HG03159 (cell line): Measurements from ENCODE around the gene OOEP.
A peak's percentile ranks its signal among the peaks of the same experiment; 100 is the strongest.
"Not testable (repeated sequence)": the region's sequence is repeated elsewhere in the genome, so short reads cannot be mapped to it uniquely, and the experiment has no call there.

Experiments used
- ATAC-seq: cut with Tn5 transposase; IDR thresholded peaks from one replicate; pipeline ENCODE4 v1.9.1; 2021; ENCODE audit warnings: mild to moderate bottlenecking, moderate library complexity; ENCODE audit not compliant: unreplicated experiment

Gene OOEP

DNA sequence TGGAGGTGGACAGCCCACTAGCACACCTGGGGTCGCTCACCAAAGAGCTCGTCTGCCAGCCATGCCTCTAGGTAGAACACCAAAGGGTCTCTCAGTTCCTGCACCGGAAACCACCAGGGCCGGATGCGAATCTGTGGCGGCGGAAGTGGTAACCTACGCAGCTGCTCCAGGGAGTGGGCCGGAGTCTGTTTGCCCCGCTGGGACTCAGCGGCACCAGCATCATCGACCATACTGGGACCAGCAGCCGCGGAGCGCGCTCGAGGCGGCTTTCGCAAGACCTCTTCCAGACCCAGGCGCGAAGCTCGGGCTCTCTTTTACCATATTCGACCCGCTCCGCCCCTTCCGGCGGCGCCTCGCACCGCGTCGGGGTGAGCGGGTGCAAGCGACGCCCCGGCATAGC lies at the start of gene OOEP:
OOEP (minus strand) TSS at position 335 of the 400 bp plus-strand sequence; CDS start at position 230, 105 bp downstream.
- no peak for ATAC-seq

DNA sequence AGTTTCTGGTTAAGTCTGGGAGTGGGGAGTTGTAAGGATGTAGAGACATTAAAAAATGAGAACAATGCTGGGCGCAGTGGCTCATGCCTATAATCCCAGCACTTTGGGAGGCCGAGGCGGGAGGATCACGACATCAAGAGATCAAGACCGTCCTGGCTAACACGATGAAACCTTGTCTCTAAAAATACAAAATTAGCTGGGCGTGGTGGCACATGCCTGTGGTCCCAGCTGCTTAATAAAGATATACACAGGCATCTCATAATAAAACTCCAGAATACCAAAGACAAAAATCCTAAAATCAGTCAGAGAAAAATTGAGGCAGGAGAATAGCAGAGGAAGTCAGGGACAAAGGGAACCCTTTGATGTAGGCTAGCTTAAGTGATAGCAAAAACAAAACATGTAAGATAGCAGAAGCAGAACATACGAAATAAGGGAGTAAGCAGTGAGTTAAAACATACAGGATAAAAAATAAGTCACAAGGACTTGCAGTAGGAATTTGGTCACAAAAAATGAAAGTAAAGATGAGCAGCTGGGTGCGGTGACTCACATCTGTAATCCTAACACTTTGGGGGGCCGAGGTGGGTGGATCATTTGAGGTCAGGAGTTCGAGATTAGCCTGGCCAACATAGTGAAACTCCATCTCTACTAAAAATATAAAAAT lies 48.5 kb upstream of the OOEP start:
- no peak for ATAC-seq

DNA sequence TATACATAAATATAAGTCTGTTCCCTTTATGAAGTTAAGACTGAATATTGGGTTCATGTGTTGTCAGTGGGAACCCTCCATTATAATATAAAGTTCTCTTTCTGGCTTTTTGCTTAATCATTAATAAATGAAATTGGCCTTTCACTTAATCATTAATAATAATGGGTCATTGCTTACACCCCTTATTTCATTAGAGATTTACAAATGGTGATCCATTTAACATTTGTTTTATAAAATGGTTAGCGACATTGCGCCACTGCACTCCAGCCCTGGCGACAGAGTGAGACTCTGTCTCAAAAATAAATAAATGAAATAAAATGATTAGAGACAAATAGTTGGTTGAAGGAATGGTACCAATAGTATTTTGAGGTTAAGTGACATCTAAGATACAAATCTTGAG lies 43.4 kb upstream of the OOEP start:
- no peak for ATAC-seq

DNA sequence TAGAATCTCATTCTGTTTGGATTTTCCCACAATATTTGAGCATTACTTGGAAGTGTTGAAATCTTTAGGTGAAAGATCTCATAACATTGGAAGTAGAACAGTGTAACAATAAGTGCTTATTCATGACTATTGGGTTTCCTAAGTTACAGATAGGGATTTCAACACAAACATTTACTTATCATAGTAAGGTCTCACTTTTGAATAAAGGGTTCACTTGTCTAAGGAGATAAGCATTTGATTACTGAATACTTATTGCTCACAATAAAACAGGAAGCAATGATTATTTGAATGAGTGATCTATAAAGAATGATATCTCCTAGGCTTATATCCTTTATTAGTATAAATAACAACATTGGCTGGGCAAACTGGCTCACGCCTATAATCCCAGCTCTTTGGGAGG lies 39.7 kb upstream of the OOEP start:
- ATAC-seq: no peak

DNA sequence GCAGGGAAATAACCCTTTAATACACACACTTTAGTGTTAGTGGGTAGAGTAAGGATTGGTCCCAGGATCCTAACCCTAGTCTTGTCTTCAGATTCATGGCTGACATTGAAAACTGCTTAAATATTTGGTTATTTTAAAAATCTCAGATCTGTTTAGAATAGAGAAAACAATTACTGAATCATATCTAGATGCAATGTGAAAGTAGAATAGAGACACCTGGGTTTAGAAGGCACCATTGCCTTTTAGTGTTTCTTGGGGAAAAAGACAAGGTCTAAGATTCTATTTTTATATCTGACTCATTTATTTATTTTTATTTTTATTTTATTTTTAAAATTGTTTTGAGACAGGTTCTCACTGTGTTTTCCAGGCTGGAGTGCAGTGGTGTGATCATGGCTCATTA lies 31.0 kb upstream of the OOEP start:
- no peak for ATAC-seq

DNA sequence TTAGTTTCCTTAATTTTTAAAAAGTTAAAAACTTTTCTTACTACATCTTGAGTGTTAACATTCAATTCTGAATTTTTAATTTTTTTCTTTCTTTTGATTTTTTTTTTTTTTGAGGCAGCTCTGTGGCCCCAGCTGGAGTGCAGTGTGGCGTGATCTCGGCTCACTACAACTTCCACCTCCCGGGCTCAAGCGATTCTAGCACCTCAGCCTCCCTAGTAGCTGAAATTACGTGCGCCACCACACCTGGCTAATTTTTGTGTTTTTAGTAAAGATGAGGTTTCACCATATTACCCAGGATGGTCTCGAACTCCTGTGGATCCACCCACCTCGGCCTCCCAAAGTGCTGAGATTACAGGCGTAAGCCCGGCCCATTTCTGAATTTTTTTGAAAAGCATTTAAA lies 26.2 kb upstream of the OOEP start:
- ATAC-seq: no peak

DNA sequence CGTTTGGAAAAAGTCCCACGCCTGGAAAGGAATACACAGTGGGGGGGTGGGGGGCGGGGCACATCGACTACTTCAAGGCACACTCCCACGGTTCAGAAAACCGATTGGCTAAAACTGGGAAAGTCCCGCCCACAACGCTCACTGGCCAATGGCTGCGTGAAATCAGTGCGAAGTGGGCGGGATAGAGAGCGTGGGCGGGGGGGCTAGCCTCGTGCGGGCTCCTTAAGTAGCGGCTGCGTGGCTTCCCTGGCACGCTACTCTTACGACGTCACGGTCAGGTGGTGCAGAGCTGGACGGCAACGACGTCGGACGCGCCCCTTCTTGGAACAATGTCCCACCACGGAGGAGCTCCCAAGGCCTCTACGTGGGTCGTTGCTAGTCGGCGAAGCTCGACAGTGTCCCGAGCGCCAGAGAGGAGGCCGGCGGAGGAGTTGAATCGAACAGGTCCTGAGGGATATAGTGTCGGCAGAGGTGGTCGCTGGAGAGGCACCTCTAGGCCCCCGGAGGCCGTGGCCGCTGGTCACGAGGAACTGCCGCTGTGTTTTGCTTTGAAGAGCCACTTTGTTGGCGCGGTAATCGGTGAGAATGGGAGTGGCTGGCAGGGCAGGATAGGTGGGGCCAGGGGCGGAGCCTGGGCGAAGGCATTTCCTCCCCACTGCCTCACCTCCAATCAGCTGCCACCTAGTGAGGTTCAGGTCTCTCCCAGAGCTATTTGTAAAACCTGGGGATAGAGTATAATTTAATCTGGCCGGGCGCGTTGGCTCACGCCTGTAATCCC lies 25.1 kb upstream of the OOEP start, which contains the start of gene DDX43:
DDX43 (plus strand) TSS at position 252 of the 778 bp plus-strand sequence; CDS start at position 330, 78 bp downstream.
- ATAC-seq: no peak

DNA sequence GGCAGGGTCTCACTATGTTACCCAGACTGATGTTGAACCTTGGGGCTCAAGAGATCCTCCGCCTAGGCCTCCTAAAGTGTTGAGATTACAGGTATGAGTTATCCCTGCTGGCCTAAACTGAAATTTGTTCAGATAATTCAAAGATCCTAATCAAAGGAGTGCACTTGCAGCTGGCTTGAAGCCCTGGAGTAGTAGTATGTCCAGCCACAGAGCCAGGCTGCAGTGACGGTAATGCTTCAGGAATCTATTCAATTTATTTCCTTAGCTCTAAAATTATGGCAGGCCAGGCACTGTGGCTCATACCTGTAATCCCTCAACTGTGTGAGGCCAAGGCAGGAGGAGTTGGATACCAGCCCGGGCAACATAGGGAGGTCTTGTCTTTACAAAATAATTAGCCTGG lies 23.6 kb upstream of the OOEP start:
- ATAC-seq: no peak

DNA sequence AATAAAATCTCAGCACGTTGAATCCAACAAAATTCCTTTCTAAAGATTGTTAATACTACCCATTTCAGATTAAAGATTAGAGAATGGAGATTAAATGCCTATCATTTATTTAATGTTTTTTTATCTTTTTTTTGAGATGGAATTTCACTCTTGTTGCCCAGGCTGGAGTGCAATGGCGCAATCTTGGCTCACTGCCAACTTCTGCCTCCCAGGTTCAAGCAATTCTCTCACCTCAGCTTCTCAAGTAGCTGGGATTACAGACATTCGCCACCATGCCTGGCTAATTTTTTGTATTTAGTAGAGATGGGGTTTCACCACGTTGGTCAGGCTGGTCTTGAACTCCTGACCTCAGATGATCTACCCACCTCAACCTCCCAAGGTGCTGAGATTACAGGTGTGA lies 22.5 kb upstream of the OOEP start:
- not testable (repeated sequence) for ATAC-seq

DNA sequence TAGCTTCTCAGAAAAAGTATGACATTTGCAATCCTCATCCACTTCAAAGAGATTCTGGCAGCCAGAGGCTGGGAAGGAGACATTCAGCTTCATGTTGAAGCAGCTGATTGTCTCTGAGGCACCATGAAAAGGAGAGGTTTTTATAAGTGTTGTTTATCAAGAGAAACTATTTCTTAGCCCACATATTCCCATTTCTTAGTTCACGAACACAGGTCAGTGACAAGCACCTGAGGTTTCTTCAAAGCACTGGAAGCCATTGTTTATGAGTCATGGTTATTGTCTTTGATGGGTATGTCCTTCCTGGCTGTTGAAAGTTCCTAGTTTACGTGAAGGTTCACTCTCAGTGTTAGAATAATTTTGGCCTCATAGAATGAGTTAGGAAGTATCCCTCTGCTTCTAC lies 22.0 kb upstream of the OOEP start:
- no peak for ATAC-seq

DNA sequence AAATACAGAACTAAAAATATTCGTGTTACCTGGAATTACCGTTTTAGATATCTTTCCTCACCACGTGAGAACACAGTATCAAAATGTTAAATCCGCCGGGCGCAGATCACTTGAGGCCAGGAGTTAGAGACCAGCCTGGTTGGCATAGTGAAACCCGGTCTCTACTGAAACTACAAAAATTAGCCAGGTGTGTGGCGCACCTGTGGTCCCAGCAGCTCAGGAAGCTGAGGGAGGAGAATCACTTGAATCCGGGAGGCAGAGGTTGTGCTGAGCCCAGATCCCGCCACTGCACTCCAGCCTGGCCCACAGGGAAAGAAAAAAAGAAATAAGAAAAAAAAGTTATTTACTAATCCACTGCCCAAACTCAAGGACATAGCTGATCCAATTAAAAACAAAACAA lies 20.2 kb upstream of the OOEP start:
- no peak for ATAC-seq

DNA sequence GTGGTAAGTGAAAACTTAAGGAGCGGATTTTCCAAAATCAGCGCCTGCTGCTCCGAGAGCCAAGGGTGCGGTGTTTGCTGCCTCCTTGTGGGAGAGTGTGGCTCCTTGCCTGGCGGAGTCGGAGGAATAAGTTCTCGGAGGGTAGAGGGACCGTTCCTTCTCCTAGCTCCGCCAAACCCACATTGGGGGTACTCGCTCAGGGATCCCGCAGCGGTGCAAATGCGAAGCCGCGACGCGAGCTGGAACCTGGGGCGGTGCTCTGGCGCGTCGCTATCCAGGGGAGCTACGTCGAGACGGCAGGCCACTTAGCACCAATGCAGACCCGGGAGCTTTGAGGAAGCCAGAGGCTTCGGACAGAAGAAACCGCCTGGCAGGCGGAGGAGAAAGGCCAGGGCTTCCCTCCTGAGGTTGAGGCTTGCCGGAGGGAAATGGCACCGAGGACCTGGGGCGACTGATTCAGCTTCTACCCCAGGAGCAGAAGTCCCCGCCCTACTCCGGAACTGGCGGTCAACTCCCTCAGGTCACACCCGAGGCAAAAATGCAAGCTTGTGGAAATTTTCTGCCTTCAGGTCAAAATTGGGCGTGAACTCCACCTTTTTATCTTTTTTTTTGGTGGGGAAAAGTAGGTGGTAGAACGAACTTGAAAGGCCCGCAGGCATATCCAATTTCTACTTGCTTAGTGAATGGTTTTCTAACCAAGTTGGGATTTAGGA lies 19.3 kb upstream of the OOEP start:
- ATAC-seq: peak; percentile 79

DNA sequence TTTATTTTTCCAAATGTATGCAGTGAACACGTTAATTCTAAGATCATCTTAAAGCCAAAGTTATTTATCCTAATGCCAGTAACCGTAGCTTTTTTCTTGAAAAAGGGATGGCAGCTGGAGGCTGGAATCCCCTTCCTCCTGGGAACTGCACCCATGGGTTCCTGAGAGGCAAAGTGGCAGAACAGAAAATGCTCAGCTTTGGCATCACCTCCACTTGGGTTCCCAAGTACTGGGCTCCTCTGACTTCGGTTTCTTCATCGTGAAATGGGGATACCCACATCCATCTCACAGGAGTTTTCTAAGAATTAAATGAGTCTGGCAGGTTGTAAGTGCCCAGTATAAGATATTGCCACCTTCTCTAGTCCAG lies 18.7 kb upstream of the OOEP start:
- ATAC-seq: peak; percentile 25

DNA sequence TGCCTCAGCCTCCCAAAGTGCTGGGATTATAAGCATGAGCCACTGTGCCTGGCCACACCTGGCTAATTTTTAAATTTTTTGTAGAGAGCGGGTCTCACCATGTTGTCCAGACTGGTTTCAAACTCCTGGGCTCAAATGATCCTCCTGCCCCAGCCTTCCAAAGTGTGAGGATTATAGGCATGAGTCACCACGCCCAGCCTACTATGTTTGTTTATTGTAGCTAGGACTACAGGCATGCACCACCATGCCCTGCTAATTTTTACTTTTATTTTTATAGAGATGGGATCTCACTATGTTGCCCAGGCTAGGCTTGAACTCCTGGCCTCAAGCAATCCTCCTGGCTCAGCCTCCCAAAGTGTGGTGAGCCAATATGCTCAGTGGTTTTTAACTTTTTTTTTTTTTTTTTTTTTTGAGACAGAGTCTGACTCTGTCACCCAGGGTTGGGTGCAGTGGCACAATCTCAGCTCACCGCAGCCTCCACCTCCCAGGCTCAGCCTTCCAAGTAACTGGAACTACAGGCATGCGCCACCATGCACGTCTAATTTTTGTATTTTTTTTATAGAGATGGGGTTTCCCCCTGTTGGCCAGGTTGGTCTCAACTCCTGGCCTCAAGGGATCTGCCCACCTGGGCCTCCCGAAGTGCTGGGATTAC lies 12.9 kb upstream of the OOEP start:
- no peak for ATAC-seq

DNA sequence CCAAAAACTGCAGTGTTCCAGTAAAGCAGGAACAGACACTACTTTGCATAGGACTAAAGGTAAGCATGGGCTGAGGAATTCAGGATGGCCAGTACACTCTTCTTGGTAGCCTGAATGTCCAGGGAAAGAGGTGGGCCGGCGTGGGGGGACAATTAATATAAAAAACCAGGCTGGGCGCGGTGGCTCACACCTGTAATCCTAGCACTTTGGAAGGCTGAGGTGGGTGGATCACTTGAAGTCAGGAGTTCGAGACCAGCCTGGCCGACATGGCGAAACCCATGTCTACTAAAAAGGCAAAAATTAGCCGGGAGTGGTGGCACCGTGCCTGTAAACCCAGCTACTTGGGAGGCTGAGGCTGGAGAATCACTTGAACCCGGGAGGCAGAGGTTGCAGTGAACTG lies 11.8 kb upstream of the OOEP start:
- not testable (repeated sequence) for ATAC-seq

DNA sequence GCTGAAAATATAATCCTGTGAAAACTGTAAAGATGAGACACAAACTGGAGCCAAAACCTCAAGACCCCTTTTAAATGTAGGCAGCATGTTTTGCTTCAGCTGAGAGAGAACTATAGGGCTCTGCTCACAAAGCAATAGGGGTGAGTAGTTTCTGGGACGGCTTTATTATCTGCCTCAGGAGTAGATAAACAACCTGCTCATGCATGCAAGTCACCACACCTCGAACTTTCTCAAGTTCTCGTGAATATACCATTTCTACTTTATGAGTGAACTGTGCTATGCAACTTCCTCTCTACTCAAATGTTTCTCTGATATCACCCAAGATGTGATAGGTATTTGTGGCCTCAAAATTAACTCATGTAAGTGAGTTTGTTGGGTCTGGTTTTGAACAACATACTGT lies 7.5 kb upstream of the OOEP start:
- no peak for ATAC-seq

DNA sequence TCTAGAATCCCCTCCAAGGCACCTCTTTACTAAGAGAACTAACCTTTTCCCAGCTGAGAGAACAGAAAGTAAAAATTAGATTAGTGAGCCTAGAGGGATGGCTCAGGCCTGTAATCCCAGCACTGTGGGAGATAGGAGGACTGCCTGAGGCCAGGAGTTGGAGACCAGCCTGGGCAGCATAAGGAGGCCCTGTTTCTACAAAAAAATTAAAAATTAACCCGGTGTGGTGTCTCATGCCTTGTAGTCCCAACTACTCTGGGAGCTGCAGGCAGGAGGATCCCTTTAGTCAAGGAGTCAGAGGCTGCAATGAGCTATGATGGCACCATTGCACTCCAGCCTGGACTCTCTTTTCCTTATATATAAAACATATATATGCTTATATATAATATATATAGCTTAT lies 5.5 kb upstream of the OOEP start:
- no peak for ATAC-seq

DNA sequence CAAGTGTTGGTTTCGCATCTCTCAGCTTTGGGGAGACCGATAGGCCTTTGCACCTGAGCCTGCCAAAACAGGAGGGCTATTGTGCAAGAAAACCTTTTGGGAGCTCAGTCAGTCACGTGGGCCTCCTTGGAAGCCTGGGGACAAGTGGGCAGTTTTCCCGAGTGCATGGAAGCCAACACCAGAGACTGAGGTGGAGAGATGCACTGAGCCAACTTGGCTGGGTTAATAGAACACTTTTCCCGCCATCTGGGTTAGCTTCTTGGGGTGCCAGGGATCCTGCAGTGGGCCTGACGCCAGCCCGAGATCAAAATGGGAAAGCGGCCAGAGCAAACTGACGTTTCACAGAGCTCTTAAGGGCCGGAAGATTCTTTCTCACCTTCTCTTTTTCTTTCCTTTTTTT lies 2.8 kb upstream of the OOEP start:
- no peak for ATAC-seq

DNA sequence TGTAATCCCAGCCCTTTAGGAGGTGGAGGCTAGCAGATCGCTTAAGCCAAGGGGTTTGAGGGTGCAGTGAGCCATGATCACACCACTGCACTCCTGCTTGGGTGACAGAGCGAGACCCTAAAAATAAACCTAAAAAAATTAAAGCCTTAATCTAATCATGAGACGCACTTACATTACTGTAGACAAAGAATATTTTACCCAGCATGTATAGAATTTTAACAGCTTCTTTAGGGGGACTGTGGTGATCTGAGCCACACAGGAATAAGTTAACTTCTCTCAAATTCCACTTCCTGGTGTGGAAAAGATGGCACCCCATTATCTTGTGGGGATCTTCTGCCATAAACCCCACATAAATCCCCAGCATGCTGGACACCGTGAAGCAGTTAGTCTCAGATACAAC lies 2.3 kb upstream of the OOEP start:
- ATAC-seq: no peak

DNA sequence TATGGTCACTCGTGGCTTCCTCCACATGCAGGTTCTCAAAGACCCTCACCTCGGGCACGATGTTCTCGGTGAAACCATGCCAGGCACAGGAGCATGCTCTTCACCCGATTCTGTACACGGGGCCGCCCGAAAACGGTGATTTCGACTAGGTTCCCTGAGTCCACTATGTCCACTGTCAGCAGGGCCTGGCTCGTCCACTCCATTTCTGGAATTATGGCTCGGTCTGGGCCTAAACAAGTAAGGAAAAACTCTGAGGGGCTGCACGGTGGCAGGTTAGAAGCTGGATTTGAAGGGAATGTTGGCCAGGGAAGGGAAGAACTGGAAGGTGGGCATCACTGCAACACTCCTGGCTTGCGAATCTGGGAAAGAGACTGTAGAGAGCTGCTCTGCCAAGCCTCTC lies 540 bp downstream of the OOEP start:
- no peak for ATAC-seq

DNA sequence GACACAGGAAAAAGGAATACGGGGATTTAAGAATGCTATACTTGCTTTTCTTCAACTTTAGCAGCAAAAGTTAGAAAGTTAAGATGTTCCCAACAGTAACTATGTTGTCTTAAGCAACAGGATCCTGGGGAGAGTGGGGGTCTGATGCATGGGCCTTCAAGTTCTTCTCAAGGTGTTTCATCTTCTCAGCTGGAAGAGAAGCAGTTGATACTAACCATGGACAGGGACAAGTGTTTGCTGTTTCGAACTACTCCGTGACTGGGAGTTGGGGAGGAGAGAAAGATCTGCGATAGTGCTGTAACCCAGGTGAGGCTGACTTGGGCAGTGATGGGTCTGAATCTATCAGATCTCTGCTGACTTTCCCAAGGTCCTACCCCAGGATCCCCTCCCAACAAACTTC lies 1.0 kb downstream of the OOEP start:
- ATAC-seq: no peak
